ENCODE measurements around the gene PLA2G7. TPM values are rescaled to one million over a fixed set of nuclear protein-coding genes. Genes with fewer than 3 reads are reported as not detected.

Gene PLA2G7
- not detected in 5 replicates for total RNA-seq (2022; extraction: Qiagen RNA extraction)

DNA sequence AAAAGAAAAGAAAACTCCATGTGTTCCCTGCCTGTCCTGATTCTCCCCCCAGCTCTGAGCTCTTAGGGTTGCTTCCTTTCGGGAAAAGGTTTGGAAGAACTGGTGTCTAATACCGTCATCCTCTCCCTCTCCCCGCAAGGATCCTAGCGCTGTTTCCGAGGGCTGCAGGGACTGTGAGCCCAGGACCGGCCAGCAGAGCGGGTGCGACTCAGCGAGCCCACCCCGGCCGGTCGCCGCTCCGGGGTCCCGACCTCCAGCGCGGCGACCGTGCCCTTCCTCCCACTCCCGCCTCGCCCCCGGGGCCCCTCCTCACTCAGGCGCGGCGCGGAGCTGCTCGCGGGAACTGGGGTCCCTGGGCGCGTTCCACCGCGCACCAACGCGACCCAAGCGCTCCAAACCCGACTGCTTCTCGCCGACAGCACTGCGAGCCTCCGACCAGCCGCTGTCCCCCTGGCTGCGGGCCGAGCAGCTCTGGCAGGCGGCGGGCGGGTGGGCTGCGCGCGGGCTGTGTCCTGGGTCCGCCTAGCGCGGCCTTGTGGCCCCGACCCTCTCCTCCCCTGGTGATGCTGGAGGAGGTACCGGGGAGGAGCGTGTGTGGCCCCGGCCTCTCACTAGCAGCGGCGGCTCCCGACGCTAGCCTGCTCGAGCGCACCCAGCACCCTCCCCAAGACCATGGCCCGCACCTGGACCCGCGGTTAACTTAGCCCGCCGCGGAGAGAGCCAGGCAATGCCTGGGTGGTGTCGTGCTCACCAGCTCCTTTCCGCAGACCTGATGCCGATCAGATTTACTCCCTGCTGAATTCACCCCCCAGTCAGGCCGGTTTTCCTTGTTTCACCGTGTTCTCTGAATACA, at the start of gene PLA2G7:
PLA2G7 (minus strand) TSS at position 509 of the 853 bp plus-strand sequence. CDS start 12,484 bp downstream, outside the sequence.

DNA sequence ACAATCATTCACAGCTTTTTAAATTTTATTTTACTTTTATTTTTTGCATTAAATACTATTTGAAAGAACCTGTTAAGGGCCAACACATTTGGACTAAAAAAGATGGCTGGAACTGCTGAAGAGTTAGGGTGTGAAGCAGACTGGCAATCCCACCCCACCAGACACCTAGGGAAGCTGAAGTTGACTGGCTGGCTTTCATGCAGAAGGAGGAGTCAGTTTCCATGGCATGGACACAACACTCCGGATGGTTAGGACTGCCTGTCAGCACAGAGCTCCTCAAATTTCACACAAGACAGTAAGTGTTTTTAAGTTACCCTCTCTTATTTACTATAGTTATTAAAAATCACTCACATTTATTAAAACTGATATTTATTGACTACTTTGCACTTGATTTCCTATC, 11.5 kb upstream of the PLA2G7 start, which contains the start of gene ANKRD66:
ANKRD66 (plus strand) TSS at position 238 of the 400 bp plus-strand sequence. CDS start 5,016 bp downstream, outside the sequence.

DNA sequence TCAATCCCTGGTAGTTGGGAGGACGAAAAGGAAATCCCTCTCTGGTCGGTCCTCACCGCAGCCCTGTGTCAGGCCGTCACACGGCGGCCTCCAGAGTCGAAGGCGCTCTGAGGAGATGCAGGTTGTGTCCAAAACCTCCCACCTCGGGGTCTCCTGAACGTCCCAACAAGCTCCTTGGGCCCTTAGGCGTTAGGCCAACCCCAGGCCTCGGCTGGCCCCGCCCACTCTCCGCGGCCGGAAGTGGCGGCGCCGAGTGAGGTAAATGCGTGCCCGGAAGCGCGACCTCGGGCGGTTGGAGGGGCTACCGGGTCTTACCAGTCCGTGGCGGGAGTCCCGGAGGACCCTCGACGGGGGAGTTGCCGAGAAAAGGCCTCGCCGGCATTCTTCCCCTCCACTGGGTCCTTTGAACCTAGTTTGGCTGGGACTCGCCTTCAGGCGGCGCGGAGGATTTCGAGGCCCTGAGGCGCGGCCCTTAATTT, 47.5 kb downstream of the PLA2G7 start, which contains the start of gene TDRD6:
TDRD6 (plus strand) TSS at position 267 of the 479 bp plus-strand sequence. CDS start 244 bp downstream, outside the sequence.

Other genes with a start within 250 kb of the PLA2G7 start
- gene RCAN2, start 243.9 kb downstream of the PLA2G7 start, total RNA-seq (2022; extraction: Qiagen RNA extraction): not detected in 5 replicates
- gene CYP39A1, start 82.6 kb downstream of the PLA2G7 start, total RNA-seq (2022; extraction: Qiagen RNA extraction): 0.06 TPM in 1 of 5 replicates, not detected in the others
- 0.10 to 0.66 TPM (median 0.50 TPM) in 5 replicates for gene SLC25A27, start 82.4 kb downstream of the PLA2G7 start, total RNA-seq (2022; extraction: Qiagen RNA extraction)
- gene TDRD6, start 47.5 kb downstream of the PLA2G7 start, total RNA-seq (2022; extraction: Qiagen RNA extraction): not detected in 5 replicates
- gene ANKRD66, start 11.6 kb upstream of the PLA2G7 start, total RNA-seq (2022; extraction: Qiagen RNA extraction): not detected in 5 replicates
- gene MEP1A, start 58.0 kb upstream of the PLA2G7 start, total RNA-seq (2022; extraction: Qiagen RNA extraction): not detected in 5 replicates
- gene ADGRF5, start 186.6 kb upstream of the PLA2G7 start, total RNA-seq (2022; extraction: Qiagen RNA extraction): 0.01 TPM in 1 of 5 replicates, not detected in the others

Measured in A549 treated with dexamethasone at 1 μM for 4 hours (cell line).